B cell (primary cell): ENCODE data around the gene POP5.

Source experiments
- EZH2 ChIP-seq: IDR thresholded peaks from 2 replicates; pipeline ENCODE4 v1.6.1; 2012; ENCODE audit warnings: borderline replicate concordance, low read depth, mild to moderate bottlenecking, moderate library complexity, low read length; ENCODE audit not compliant: insufficient read depth, poor library complexity, severe bottlenecking
- TF ChIP-seq, protein P1 (sequence below): fragments of 200-600 bp; IDR thresholded peaks from one replicate; pipeline ENCODE4 v1.8.0; 2022; ENCODE audit warnings: antibody characterized with exemption, mild to moderate bottlenecking

DNA sequence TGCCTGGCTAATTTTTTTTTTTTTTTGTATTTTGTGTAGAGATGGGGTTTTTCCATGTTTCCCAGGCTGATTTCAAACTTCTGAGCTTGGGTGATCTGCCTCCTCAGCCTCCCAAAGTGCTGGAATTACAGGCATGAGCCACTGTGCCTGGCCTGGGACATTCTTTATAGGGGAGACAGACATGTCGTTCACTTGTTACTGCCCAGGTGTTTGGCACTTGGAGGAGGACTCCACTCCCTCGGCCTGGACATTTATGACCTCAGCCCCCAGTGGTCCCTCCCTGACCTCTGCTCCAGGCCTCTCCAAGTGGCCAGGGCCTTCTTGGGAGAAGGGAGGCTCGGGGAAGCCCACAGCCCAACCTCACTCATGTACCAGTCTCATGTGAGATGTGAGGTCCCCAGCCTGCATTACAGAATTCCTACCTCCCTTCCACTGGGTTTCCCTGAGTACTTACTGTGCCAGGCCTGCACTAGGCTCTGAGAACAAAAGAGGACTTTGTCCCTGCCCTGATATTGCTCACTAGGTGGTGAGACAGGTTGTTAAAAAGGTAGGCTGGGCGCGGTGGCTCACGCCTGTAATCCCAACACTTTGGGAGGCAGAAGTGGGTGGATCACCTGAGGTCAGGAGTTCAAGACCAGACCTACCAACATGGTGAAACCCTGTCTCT, 9.7 kb upstream of the POP5 start:
- TF ChIP-seq, protein P1, sequence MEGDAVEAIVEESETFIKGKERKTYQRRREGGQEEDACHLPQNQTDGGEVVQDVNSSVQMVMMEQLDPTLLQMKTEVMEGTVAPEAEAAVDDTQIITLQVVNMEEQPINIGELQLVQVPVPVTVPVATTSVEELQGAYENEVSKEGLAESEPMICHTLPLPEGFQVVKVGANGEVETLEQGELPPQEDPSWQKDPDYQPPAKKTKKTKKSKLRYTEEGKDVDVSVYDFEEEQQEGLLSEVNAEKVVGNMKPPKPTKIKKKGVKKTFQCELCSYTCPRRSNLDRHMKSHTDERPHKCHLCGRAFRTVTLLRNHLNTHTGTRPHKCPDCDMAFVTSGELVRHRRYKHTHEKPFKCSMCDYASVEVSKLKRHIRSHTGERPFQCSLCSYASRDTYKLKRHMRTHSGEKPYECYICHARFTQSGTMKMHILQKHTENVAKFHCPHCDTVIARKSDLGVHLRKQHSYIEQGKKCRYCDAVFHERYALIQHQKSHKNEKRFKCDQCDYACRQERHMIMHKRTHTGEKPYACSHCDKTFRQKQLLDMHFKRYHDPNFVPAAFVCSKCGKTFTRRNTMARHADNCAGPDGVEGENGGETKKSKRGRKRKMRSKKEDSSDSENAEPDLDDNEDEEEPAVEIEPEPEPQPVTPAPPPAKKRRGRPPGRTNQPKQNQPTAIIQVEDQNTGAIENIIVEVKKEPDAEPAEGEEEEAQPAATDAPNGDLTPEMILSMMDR = no peak
- no peak for TF ChIP-seq EZH2
